Fibroblast of pulmonary artery (primary cell): ENCODE measurements around the gene NTRK3.

Experiments
- DNase-seq: peaks from one replicate; pipeline ENCODE4 v3.0.0-alpha.2; 2010; ENCODE audit warnings: low read depth
- H3K4me3 ChIP-seq: replicated peaks from 2 replicates; pipeline ENCODE4 v1.5.1; 2011; ENCODE audit warnings: low read depth, mild to moderate bottlenecking, control low read depth, low read length, moderate library complexity
- TF ChIP-seq, protein P1 (sequence below): IDR thresholded peaks from 2 replicates; pipeline ENCODE4 v1.5.1; 2011; ENCODE audit warnings: mild to moderate bottlenecking, control low read depth, low read length, inconsistent platforms; ENCODE audit errors: missing control alignments

NTRK3 gene

DNA sequence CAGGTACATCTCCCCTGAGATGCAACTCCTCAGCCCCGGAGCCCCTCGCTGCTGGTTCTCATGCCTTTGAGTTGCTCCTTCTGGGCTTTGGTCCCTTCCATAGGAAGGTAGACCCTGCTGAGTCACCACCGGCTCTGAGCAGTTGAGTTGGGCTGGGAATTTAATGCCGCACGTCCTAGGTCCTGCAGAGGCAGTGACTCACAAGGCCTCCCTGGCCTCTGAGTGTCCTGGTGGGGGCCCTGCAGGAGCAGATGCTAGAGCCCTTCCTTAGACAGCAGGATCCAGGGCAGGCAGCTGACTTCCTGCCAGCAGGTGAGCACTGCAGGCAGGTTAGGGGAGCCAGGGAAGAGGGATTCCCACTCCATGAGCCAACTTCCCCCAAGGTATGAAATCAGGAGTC, 5.5 kb upstream of the NTRK3 start:
- TF ChIP-seq, protein P1, sequence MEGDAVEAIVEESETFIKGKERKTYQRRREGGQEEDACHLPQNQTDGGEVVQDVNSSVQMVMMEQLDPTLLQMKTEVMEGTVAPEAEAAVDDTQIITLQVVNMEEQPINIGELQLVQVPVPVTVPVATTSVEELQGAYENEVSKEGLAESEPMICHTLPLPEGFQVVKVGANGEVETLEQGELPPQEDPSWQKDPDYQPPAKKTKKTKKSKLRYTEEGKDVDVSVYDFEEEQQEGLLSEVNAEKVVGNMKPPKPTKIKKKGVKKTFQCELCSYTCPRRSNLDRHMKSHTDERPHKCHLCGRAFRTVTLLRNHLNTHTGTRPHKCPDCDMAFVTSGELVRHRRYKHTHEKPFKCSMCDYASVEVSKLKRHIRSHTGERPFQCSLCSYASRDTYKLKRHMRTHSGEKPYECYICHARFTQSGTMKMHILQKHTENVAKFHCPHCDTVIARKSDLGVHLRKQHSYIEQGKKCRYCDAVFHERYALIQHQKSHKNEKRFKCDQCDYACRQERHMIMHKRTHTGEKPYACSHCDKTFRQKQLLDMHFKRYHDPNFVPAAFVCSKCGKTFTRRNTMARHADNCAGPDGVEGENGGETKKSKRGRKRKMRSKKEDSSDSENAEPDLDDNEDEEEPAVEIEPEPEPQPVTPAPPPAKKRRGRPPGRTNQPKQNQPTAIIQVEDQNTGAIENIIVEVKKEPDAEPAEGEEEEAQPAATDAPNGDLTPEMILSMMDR, result no peak
- no peak for DNase-seq
- no peak overlapping the region for H3K4me3 ChIP-seq

DNA sequence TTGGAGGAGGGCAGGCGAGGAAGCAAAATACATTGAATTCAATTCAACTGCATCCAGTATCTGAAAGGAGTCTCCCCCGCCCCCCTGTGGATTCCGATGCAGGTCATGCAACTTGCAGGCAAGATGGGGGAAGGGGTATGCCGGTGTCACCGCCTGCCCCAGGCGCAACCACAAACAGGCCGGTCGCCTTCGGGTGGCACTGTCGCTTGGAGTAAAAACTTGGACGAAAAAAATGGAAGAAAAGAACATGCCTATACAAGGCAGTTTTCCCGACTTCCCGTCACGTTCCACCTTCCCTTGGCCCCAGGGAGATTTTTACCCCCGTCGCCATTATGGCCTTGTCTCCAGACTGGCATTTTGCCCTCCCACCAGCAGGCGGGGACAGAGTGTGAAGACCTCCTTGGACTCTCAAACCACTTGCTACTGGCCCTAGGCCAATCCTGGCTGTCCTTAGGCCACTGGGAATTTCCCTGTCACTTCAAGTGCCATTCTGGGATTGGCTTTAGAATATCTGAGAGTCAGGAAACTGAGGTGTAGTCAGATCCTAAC, 1.6 kb upstream of the NTRK3 start:
- TF ChIP-seq, protein P1, result peak; percentile 40
- peak; percentile 8 for DNase-seq
- H3K4me3 ChIP-seq, result no peak overlapping the region

DNA sequence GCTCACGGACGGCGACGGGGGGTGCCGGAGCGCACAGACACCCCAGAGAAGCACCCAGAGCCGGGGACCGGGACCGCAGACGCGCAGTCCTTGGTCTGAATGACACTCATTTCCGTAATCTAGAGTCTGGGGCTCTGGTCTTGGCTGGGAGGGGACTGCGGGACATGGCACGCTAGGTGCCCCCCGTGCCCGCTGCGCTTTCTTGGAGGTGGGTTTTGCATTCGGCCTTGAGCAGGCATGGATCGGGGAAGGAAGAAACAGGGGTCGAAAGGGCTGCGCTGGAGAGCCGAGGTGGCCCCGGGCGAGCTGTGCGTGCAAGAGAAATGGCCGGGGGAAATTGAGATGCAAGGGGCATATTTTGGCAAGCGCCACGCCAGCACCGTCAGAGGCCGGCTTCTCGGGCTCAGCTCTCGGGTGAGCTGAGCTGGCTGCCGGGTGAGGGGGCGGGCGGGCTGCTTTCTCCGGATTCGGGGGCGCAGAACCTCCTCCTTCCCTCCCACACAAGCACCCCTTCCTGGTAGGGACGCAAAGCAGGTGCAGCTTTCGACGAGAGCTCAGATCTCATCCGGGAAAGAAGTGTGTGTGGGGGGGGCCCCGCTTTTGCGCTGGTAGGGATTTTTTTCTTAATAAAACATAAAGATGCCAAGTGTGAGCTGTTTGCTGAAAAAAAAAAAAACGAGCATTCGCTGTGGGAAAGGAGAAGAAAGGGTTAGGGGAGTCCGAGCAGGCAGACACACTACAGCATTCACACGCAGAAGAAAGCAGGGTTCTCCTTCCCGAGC, 963 bp upstream of the NTRK3 start:
- no peak for DNase-seq
- TF ChIP-seq, protein P1, result no peak
- peak overlapping the region; percentile 30 for H3K4me3 ChIP-seq

GRCh38 chr15:88255484-88256278, 858 bp downstream of the NTRK3 start:
- DNase-seq, result peak; percentile 45
- TF ChIP-seq, protein P1, result no peak

GRCh38 chr15:88255087-88255483, 1.5 kb downstream of the NTRK3 start:
- TF ChIP-seq, protein P1, result no peak
- DNase-seq, result no peak
- H3K4me3 ChIP-seq, result peak overlapping the region; percentile 27

More at GRCh38 chr15:88255484-88256278, 858 bp downstream of the NTRK3 start:
- H3K4me3 ChIP-seq, result peak overlapping the region; percentile 41

GRCh38 chr15:88252441-88252840, 4.1 kb downstream of the NTRK3 start:
- no peak overlapping the region for H3K4me3 ChIP-seq
- no peak for DNase-seq
- TF ChIP-seq, protein P1, result no peak
